T1000 (cell line): ENCODE measurements around the gene GID8.

Experiments
- DNase-seq: peaks from one replicate; lab custom pipeline; 2025; ENCODE audit warnings: mixed read lengths; lab: John Stamatoyannopoulos, UW

Gene GID8

GRCh38 chr20:62902926-62903615, 34.9 kb upstream of the GID8 start:
- DNase-seq, result no peak

- no peak for DNase-seq
These were observed 32.3 kb upstream of the GID8 start for GRCh38 chr20:62905536-62906117.

- DNase-seq, result no peak
These were observed 31.7 kb upstream of the GID8 start for GRCh38 chr20:62906209-62906608.

GRCh38 chr20:62906647-62907375, 31.1 kb upstream of the GID8 start:
- no peak for DNase-seq

GRCh38 chr20:62907384-62908317, 30.3 kb upstream of the GID8 start:
- DNase-seq, result no peak

- no peak for DNase-seq
These were observed 28.8 kb upstream of the GID8 start for GRCh38 chr20:62908971-62909791.

GRCh38 chr20:62910217-62910766, 27.7 kb upstream of the GID8 start:
- DNase-seq, result no peak

GRCh38 chr20:62910777-62911497, 27.0 kb upstream of the GID8 start:
- no peak for DNase-seq

- DNase-seq, result no peak
These were observed 26.2 kb upstream of the GID8 start for GRCh38 chr20:62911701-62912280.

GRCh38 chr20:62913043-62913630, 24.8 kb upstream of the GID8 start:
- no peak for DNase-seq

- no peak for DNase-seq
These were observed 23.5 kb upstream of the GID8 start for GRCh38 chr20:62914436-62914835.

GRCh38 chr20:62914970-62915457, 22.9 kb upstream of the GID8 start:
- no peak for DNase-seq

GRCh38 chr20:62916703-62917476, 21.1 kb upstream of the GID8 start:
- no peak for DNase-seq

- no peak for DNase-seq
These were observed 20.2 kb upstream of the GID8 start for GRCh38 chr20:62917720-62918119.

- DNase-seq, result no peak
These were observed 19.8 kb upstream of the GID8 start for GRCh38 chr20:62918147-62918546.

GRCh38 chr20:62918831-62919230, 19.1 kb upstream of the GID8 start:
- no peak for DNase-seq

GRCh38 chr20:62920039-62920645, 17.8 kb upstream of the GID8 start:
- no peak for DNase-seq

GRCh38 chr20:62921119-62921687, 16.7 kb upstream of the GID8 start:
- no peak for DNase-seq
